ENCODE data around the gene KCNJ6. TPM values are rescaled to one million over a fixed set of nuclear protein-coding genes. Genes with fewer than 3 reads are reported as not detected.

Gene KCNJ6
- not detected for total RNA-seq

DNA sequence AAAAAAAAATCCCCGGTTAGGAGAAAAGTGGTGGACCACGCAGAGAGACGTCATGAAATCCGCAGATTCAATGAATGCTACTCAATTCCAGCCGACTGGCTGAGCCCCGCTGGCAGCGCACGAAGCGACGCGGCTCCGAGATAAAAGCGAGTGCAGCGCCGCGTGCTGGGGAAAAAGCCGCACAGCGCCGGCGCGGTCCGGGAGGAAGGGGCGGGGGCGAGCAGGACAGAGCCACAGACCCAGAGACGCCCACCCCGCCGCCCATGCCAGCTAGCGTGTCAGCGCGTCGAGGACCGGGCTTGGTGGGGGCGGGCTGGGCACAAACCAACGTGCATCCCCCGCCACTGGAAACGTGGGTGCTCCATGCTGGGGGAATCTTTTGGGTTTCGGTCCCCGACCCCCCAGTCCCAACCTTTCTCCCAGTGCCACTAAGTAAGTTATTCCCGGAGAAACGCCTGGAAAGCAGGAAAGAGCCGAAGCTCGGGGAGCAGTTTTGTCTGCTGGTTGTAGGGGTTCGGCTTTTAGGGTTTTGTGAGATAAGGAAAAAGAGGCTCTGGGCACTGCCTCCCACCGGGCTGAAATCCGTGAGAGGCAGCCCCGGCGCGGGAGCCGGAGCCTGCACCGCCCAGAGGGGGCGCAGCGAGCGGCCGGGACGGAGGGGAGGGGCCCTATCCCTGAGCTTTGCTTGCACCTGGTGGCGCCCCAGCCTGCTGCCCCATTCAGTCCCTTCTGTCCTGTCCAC is at the start of gene KCNJ6:
TSS of gene KCNJ6 (minus strand) at position 148 of the 742 bp plus-strand sequence. CDS start 75,775 bp downstream, outside the sequence.
- peaks cover 88% of the 10 kb centered on the region for H3K27me3 Mint-ChIP-seq (ENCODE audit: low read depth)
- ATAC-seq (replicated peaks in 1 of 2): no peak
- H3K9me3 Mint-ChIP-seq: no peaks in the 10 kb centered on the region
- H3K4me3 Mint-ChIP-seq: peak within 1 kb of the TSS; percentile 3
- peaks cover 13% of the 10 kb centered on the region for H3K4me1 Mint-ChIP-seq (ENCODE audit: low read depth)
- peak; percentile 4 to 12 for DNase-seq
- H3K27ac Mint-ChIP-seq: no peak within 1 kb of the TSS
- peaks cover 2 to 3% of the 10 kb centered on the region in 2 donors for H3K36me3 Mint-ChIP-seq (ENCODE audit: insufficient read depth in 2 of 2)

GRCh38 chr21:37965088-37965805 is 49.0 kb upstream of the KCNJ6 start:
- Mint-ChIP-seq H3K27ac (no peak overlapping the region), H3K4me3 (no peak overlapping the region), H3K9me3 (no peaks in the 10 kb centered on the region), H3K36me3 (ENCODE audit: insufficient read depth in 2 of 2) (no peaks in the 10 kb centered on the region), H3K27me3 (ENCODE audit: low read depth) (peaks cover 7% of the 10 kb centered on the region), H3K4me1 (ENCODE audit: low read depth) (no peaks in the 10 kb centered on the region)
- ATAC-seq (replicated peaks in 1 of 2) (no peak), DNase-seq (no peak)

- H3K4me1 Mint-ChIP-seq (ENCODE audit: low read depth): no peaks in the 10 kb centered on the region
- H3K9me3 Mint-ChIP-seq: no peaks in the 10 kb centered on the region
- H3K36me3 Mint-ChIP-seq (ENCODE audit: insufficient read depth in 2 of 2): no peaks in the 10 kb centered on the region
- H3K4me3 Mint-ChIP-seq: no peak overlapping the region
- ATAC-seq (replicated peaks in 1 of 2) (no peak), DNase-seq (no peak)
- peaks cover 3% of the 10 kb centered on the region for H3K27me3 Mint-ChIP-seq (ENCODE audit: low read depth)
- H3K27ac Mint-ChIP-seq: no peak overlapping the region
Measured at GRCh38 chr21:37958537-37958936, 42.3 kb upstream of the KCNJ6 start.

GRCh38 chr21:37956772-37957171 is 40.5 kb upstream of the KCNJ6 start:
- Mint-ChIP-seq H3K4me1 (ENCODE audit: low read depth) (no peaks in the 10 kb centered on the region), H3K4me3 (no peak overlapping the region), H3K27ac (no peak overlapping the region), H3K9me3 (no peaks in the 10 kb centered on the region), H3K27me3 (ENCODE audit: low read depth) (no peaks in the 10 kb centered on the region), H3K36me3 (ENCODE audit: insufficient read depth in 2 of 2) (no peaks in the 10 kb centered on the region)
- DNase-seq (no peak), ATAC-seq (replicated peaks in 1 of 2) (no peak)

DNA sequence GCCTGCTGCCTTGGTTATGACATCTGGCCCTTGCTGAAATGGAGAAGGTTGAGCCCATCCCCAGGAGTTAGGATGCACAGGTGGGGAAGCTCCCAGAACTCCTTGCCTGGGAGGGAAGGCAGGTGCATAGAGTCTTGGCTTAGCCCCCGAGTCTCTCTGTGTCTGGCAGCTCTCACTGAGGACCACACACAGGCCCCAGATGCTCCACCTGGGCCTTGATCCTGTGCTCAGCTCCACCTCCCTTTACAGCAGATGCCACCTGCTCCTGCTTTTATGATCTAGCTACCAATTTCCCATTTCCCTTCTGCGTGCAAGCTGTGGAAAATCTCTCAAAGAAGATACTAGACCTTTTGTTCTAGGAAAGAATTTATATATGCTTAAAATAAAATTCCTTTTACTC is 28.8 kb upstream of the KCNJ6 start:
- ATAC-seq (replicated peaks in 1 of 2): no peak
- Mint-ChIP-seq H3K27me3 (ENCODE audit: low read depth) (peaks cover 7% of the 10 kb centered on the region), H3K9me3 (peaks cover 0 to 2% of the 10 kb centered on the region in 2 donors), H3K4me1 (ENCODE audit: low read depth) (no peaks in the 10 kb centered on the region), H3K36me3 (ENCODE audit: insufficient read depth in 2 of 2) (no peaks in the 10 kb centered on the region), H3K4me3 (no peak overlapping the region), H3K27ac (no peak overlapping the region)
- DNase-seq: no peak

GRCh38 chr21:37944496-37944895 is 28.2 kb upstream of the KCNJ6 start:
- Mint-ChIP-seq H3K4me1 (ENCODE audit: low read depth) (no peaks in the 10 kb centered on the region), H3K4me3 (no peak overlapping the region), H3K36me3 (ENCODE audit: insufficient read depth in 2 of 2) (no peaks in the 10 kb centered on the region), H3K9me3 (peaks cover 2 to 4% of the 10 kb centered on the region in 2 donors), H3K27ac (no peak overlapping the region), H3K27me3 (ENCODE audit: low read depth) (peaks cover 5% of the 10 kb centered on the region)
- DNase-seq (no peak), ATAC-seq (replicated peaks in 1 of 2) (no peak)

DNA sequence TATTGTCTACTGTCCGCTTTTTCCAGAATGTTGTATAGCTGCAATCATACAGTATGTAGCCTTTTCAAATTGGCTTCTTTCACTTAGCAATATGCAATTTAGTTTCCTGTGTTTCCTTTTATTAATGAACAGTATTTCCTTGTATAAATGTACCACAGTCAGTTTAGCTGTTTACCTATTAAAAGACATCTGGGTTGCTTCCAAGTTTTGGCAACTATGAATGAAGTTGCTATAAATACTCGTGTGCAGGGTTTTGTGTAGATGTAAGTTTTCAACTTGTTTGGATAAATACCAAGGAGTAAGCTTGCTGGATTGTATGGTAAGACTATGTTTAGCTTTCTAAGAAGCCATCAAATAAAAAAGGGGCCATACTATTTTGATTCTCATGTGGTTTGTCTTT is 24.4 kb upstream of the KCNJ6 start:
- H3K4me1 Mint-ChIP-seq (ENCODE audit: low read depth): no peaks in the 10 kb centered on the region
- no peak overlapping the region for H3K4me3 Mint-ChIP-seq
- ATAC-seq (replicated peaks in 1 of 2) (no peak), DNase-seq (no peak)
- no peak overlapping the region for H3K27ac Mint-ChIP-seq
- peaks cover 2 to 4% of the 10 kb centered on the region in 2 donors for H3K9me3 Mint-ChIP-seq
- H3K27me3 Mint-ChIP-seq (ENCODE audit: low read depth): no peaks in the 10 kb centered on the region
- no peaks in the 10 kb centered on the region for H3K36me3 Mint-ChIP-seq (ENCODE audit: insufficient read depth in 2 of 2)

GRCh38 chr21:37939838-37940237 is 23.6 kb upstream of the KCNJ6 start:
- ATAC-seq (replicated peaks in 1 of 2) (no peak), DNase-seq (no peak)
- no peak overlapping the region for H3K4me3 Mint-ChIP-seq
- H3K27ac Mint-ChIP-seq: no peak overlapping the region
- H3K36me3 Mint-ChIP-seq (ENCODE audit: insufficient read depth in 2 of 2): no peaks in the 10 kb centered on the region
- H3K9me3 Mint-ChIP-seq: peaks cover 2 to 4% of the 10 kb centered on the region in 2 donors
- H3K4me1 Mint-ChIP-seq (ENCODE audit: low read depth): no peaks in the 10 kb centered on the region
- H3K27me3 Mint-ChIP-seq (ENCODE audit: low read depth): peaks cover 6% of the 10 kb centered on the region

GRCh38 chr21:37939251-37939650 is 23.0 kb upstream of the KCNJ6 start:
- no peak overlapping the region for H3K27ac Mint-ChIP-seq

GRCh38 chr21:37937668-37938067 is 21.4 kb upstream of the KCNJ6 start:
- DNase-seq: no peak
- Mint-ChIP-seq H3K36me3 (ENCODE audit: insufficient read depth in 2 of 2) (peaks cover 0 to 2% of the 10 kb centered on the region in 2 donors), H3K27ac (no peak overlapping the region), H3K27me3 (ENCODE audit: low read depth) (peaks cover 6% of the 10 kb centered on the region), H3K9me3 (peaks cover 7 to 11% of the 10 kb centered on the region in 2 donors), H3K4me3 (no peak overlapping the region), H3K4me1 (ENCODE audit: low read depth) (no peaks in the 10 kb centered on the region)
- ATAC-seq (replicated peaks in 1 of 2): no peak

More at GRCh38 chr21:37939251-37939650, 23.0 kb upstream of the KCNJ6 start:
- Mint-ChIP-seq H3K9me3 (peaks cover 4 to 6% of the 10 kb centered on the region in 2 donors), H3K36me3 (ENCODE audit: insufficient read depth in 2 of 2) (no peaks in the 10 kb centered on the region), H3K4me3 (no peak overlapping the region), H3K27me3 (ENCODE audit: low read depth) (peaks cover 6% of the 10 kb centered on the region), H3K4me1 (ENCODE audit: low read depth) (no peaks in the 10 kb centered on the region)
- DNase-seq: no peak
- ATAC-seq (replicated peaks in 1 of 2): no peak

DNA sequence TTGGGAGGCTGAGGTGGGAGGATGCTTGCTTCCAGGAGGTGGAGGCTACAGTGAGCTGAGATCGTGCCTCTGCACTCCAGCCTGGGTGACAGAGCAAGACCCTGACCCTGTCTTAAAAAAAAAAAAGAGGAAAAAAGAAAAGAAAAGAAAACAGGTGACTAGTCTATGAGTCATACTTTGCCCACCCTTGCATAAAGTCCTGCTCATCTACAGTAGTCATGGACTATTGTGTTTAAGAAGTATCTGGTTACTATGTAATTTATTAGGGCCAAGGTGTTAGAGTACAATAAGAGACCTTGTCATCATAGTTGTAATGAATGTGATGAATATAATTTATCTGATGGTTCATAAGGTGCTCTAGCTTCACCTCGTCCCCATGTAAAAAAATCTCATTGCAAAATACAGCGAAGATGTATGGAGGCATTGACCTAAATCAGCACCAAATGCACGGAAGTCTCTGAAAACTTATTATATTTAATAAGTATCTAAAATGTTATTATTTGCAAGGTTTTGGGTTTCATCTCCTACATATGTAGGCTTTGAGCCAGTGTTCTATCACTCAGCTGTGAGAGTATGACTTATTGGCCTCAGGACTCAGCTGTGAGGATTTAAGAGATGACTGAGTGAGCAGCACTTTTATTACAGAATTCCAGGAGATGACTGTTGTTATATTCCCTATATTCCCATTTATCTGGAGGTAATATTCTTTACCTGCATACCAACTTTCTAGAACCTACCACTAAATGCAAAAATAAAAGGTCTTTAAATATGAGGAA is 19.9 kb upstream of the KCNJ6 start:
- no peak for DNase-seq
- Mint-ChIP-seq H3K4me1 (ENCODE audit: low read depth) (no peaks in the 10 kb centered on the region), H3K27me3 (ENCODE audit: low read depth) (peaks cover 6% of the 10 kb centered on the region), H3K36me3 (ENCODE audit: insufficient read depth in 2 of 2) (peaks cover 0 to 2% of the 10 kb centered on the region in 2 donors), H3K9me3 (peaks cover 7 to 11% of the 10 kb centered on the region in 2 donors), H3K27ac (no peak overlapping the region), H3K4me3 (no peak overlapping the region)
- no peak for ATAC-seq (replicated peaks in 1 of 2)

- Mint-ChIP-seq H3K27me3 (ENCODE audit: low read depth) (peaks cover 20% of the 10 kb centered on the region), H3K9me3 (peaks cover 7% of the 10 kb centered on the region in 2 donors), H3K36me3 (ENCODE audit: insufficient read depth in 2 of 2) (peaks cover 0 to 2% of the 10 kb centered on the region in 2 donors), H3K4me3 (no peak overlapping the region), H3K4me1 (ENCODE audit: low read depth) (no peaks in the 10 kb centered on the region), H3K27ac (no peak overlapping the region)
- DNase-seq (no peak), ATAC-seq (replicated peaks in 1 of 2) (no peak)
Measured at GRCh38 chr21:37932936-37933335, 16.7 kb upstream of the KCNJ6 start.

- DNase-seq: no peak
Measured at GRCh38 chr21:37927711-37928110, 11.5 kb upstream of the KCNJ6 start.

More at GRCh38 chr21:37927711-37928110, 11.5 kb upstream of the KCNJ6 start:
- peaks cover 29% of the 10 kb centered on the region for H3K27me3 Mint-ChIP-seq (ENCODE audit: low read depth)
- no peak for ATAC-seq (replicated peaks in 1 of 2)
- H3K4me1 Mint-ChIP-seq (ENCODE audit: low read depth): no peaks in the 10 kb centered on the region
- H3K4me3 Mint-ChIP-seq: no peak overlapping the region
- no peaks in the 10 kb centered on the region for H3K36me3 Mint-ChIP-seq (ENCODE audit: insufficient read depth in 2 of 2)
- H3K9me3 Mint-ChIP-seq: peaks cover 0 to 1% of the 10 kb centered on the region in 2 donors
- H3K27ac Mint-ChIP-seq: no peak overlapping the region

All from activated T-cell treated with anti-CD3 and anti-CD28 coated beads, Interleukin-2, amount 50 U/mL, for 72 hours (primary cell).